CD4-positive, alpha-beta T cell treated with Interferon alpha-2 for 1 hour (primary cell): ENCODE data around the gene PSME1.

Experiments used
- DNase-seq, 2 donors: peaks; one replicate each; pipeline ENCODE4 v3.0.0-alpha.2; 2020 to 2022

The PSME1 gene

GRCh38 chr14:24130717-24131548 is 5.1 kb upstream of the PSME1 start:
- DNase-seq, result no peak

GRCh38 chr14:24131549-24131966 is 4.4 kb upstream of the PSME1 start:
- DNase-seq, result no peak

GRCh38 chr14:24132061-24132685 is 3.8 kb upstream of the PSME1 start:
- peak in 1 of 2 donors; percentile 33 for DNase-seq

- no peak for DNase-seq
Observed at GRCh38 chr14:24132976-24133375, 3.0 kb upstream of the PSME1 start.

GRCh38 chr14:24133735-24134134 is 2.3 kb upstream of the PSME1 start:
- no peak for DNase-seq

GRCh38 chr14:24135584-24135833 is 485 bp upstream of the PSME1 start:
- DNase-seq, result no peak

GRCh38 chr14:24136684-24137528 is 912 bp downstream of the PSME1 start:
- no peak for DNase-seq

GRCh38 chr14:24137529-24138395 is 1.8 kb downstream of the PSME1 start:
- no peak for DNase-seq

- DNase-seq, result no peak
Observed at GRCh38 chr14:24138396-24139271, 2.6 kb downstream of the PSME1 start.

GRCh38 chr14:24139272-24139934 is 3.4 kb downstream of the PSME1 start:
- DNase-seq, result peak in 1 of 2 donors; percentile 30

GRCh38 chr14:24141097-24141880 is 5.3 kb downstream of the PSME1 start, which contains the start of gene EMC9:
Gene EMC9 (minus strand): TSS chr14:24141591. CDS start chr14:24141304, 287 bp downstream.
- peak; percentile 99 to 100 for DNase-seq

GRCh38 chr14:24143511-24143910 is 7.5 kb downstream of the PSME1 start:
- no peak for DNase-seq

GRCh38 chr14:24144451-24144850 is 8.5 kb downstream of the PSME1 start:
- DNase-seq, result no peak

- DNase-seq, result no peak
Observed at GRCh38 chr14:24145219-24145618, 9.2 kb downstream of the PSME1 start.

- no peak for DNase-seq
Observed at GRCh38 chr14:24145690-24146452, 9.9 kb downstream of the PSME1 start.

- peak; percentile 91 to 92 for DNase-seq
Observed at GRCh38 chr14:24146453-24146977, 10.5 kb downstream of the PSME1 start, which contains the start of gene PSME2. Gene PSME2 (minus strand): TSS chr14:24146610. CDS start chr14:24146581, 29 bp downstream.

- DNase-seq, result peak; percentile 97 to 98
Observed at GRCh38 chr14:24146978-24147760, 11.2 kb downstream of the PSME1 start, which contains the start of gene RNF31. Gene RNF31 (plus strand): TSS chr14:24147498. CDS start chr14:24147699, 201 bp downstream.
